ENCODE results near the gene SPART.

Gene SPART

GRCh38 chr13:36261011-36261410 is 85.2 kb downstream of the SPART start:
- TF ChIP-seq TAF1 (IDR thresholded peaks at IDR 0.05; ENCODE audit: borderline replicate concordance, low read depth, low read length) (no peak), POLR2AphosphoS5 (IDR thresholded peaks at IDR 0.05; ENCODE audit: low read depth, low read length) (no peak), POLR2A (IDR thresholded peaks at IDR 0.05; ENCODE audit: low read depth, low read length) (no peak)
- FAIRE-seq (no peak), DNase-seq (ENCODE audit: insufficient read length) (no peak)

- no peak for FAIRE-seq
- TF ChIP-seq POLR2AphosphoS5 (IDR thresholded peaks at IDR 0.05; ENCODE audit: low read depth, low read length) (no peak), TAF1 (IDR thresholded peaks at IDR 0.05; ENCODE audit: borderline replicate concordance, low read depth, low read length) (no peak), POLR2A (IDR thresholded peaks at IDR 0.05; ENCODE audit: low read depth, low read length) (no peak)
- DNase-seq (ENCODE audit: insufficient read length) = no peak
These were observed 86.6 kb downstream of the SPART start for GRCh38 chr13:36259361-36260137.

- no peak for TF ChIP-seq POLR2AphosphoS5 (IDR thresholded peaks at IDR 0.05; ENCODE audit: low read depth, low read length)
- no peak for TF ChIP-seq TAF1 (IDR thresholded peaks at IDR 0.05; ENCODE audit: borderline replicate concordance, low read depth, low read length)
- TF ChIP-seq POLR2A (IDR thresholded peaks at IDR 0.05; ENCODE audit: low read depth, low read length) = no peak
- no peak for DNase-seq (ENCODE audit: insufficient read length)
- no peak for FAIRE-seq
These were observed 87.4 kb downstream of the SPART start for GRCh38 chr13:36258831-36259230.

Data from GM12892 (cell line).